ENCODE results near the gene KCNJ5.

GRCh38 chr11:128856241-128856640, 34.9 kb upstream of the KCNJ5 start:
- TF ChIP-seq, protein P1, sequence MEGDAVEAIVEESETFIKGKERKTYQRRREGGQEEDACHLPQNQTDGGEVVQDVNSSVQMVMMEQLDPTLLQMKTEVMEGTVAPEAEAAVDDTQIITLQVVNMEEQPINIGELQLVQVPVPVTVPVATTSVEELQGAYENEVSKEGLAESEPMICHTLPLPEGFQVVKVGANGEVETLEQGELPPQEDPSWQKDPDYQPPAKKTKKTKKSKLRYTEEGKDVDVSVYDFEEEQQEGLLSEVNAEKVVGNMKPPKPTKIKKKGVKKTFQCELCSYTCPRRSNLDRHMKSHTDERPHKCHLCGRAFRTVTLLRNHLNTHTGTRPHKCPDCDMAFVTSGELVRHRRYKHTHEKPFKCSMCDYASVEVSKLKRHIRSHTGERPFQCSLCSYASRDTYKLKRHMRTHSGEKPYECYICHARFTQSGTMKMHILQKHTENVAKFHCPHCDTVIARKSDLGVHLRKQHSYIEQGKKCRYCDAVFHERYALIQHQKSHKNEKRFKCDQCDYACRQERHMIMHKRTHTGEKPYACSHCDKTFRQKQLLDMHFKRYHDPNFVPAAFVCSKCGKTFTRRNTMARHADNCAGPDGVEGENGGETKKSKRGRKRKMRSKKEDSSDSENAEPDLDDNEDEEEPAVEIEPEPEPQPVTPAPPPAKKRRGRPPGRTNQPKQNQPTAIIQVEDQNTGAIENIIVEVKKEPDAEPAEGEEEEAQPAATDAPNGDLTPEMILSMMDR (IDR thresholded peaks at IDR 0.05; ENCODE audit: low read depth, low read length, poor library complexity, severe bottlenecking): no peak
- TF ChIP-seq EZH2phosphoT487 (IDR thresholded peaks at IDR 0.05; ENCODE audit: borderline replicate concordance, low read length): no peak

Data from DOHH2 (cell line).